Measurements from ENCODE around the gene RAB11FIP4. TPM values are rescaled to one million over a fixed set of nuclear protein-coding genes. Genes with fewer than 3 reads are reported as not detected.

RAB11FIP4 gene
- polyA plus RNA-seq, 1 of the 3 experiments (the other 2 are of a cell fraction): 9.4 TPM

GRCh38 chr17:31405890-31406371 is 14.5 kb downstream of the RAB11FIP4 start (continued):
- TF ChIP-seq RFX5 (IDR thresholded peaks at IDR 0.05; ENCODE audit: low read length): no peak
- TF ChIP-seq, protein P1, sequence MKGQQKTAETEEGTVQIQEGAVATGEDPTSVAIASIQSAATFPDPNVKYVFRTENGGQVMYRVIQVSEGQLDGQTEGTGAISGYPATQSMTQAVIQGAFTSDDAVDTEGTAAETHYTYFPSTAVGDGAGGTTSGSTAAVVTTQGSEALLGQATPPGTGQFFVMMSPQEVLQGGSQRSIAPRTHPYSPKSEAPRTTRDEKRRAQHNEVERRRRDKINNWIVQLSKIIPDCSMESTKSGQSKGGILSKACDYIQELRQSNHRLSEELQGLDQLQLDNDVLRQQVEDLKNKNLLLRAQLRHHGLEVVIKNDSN (IDR thresholded peaks at IDR 0.05; ENCODE audit: borderline replicate concordance, low read depth): no peak

GRCh38 chr17:31408586-31408985 is 17.1 kb downstream of the RAB11FIP4 start:
- H3K27me3 ChIP-seq (ENCODE audit: insufficient read depth): no peaks in the 10 kb centered on the region
- POLR2A ChIA-PET: no interaction called here
- H3K36me3 ChIP-seq (replicated peaks in 1 of 2; ENCODE audit: control insufficient read depth in 1 of 2, insufficient read depth in 2 of 2, low read length in 1 of 2): no peaks in the 10 kb centered on the region
- no peaks in the 10 kb centered on the region for H3K9me3 ChIP-seq
- CTCF ChIA-PET: interaction anchor here (1.0 to 1.1 kb wide), 3 partner anchors 17 to 434 kb away, joined by 3 to 4 read pairs (median 4); no protein-coding TSS in a partner anchor
- peaks cover 0 to 54% of the 10 kb centered on the region in 2 experiments; a peak in 2 of 4 replicates for H3K4me1 ChIP-seq (ENCODE audit: control insufficient read depth in 1 of 2, insufficient read depth in 2 of 2, low read depth in 1 of 2, low read length in 1 of 2)
- H3F3A ChIP-seq (replicated peaks; ENCODE audit: insufficient read depth): no peaks in the 10 kb centered on the region
- H3K27ac ChIP-seq (ENCODE audit: low read depth in 2 of 2, low read length in 1 of 2): no peak overlapping the region
- no peaks in the 10 kb centered on the region for H4K20me1 ChIP-seq (ENCODE audit: insufficient read depth)
- H3K79me2 ChIP-seq (ENCODE audit: insufficient read depth): no peaks in the 10 kb centered on the region
- no peaks in the 10 kb centered on the region for H3K9me2 ChIP-seq
- no peak overlapping the region for H2AFZ ChIP-seq (ENCODE audit: low read depth)
- WGBS (ENCODE audit: low lambda C conversion rate): 85% methylated on average over 4 of the region's 4 CpGs
- DNase-seq: no peak
- H3K4me2 ChIP-seq: no peak overlapping the region
- H3K4me3 ChIP-seq (ENCODE audit: low read depth in 2 of 2, low read length in 1 of 2): no peak overlapping the region
- H3K9ac ChIP-seq: no peak overlapping the region
- TF ChIP-seq POLR2AphosphoS5 (IDR thresholded peaks at IDR 0.05; ENCODE audit: low read depth, low read length) (no peak), FOXM1 (IDR thresholded peaks at IDR 0.05; ENCODE audit: low read depth) (no peak), SIN3A (IDR thresholded peaks at IDR 0.05; ENCODE audit: borderline replicate concordance, low read depth, low read length) (no peak), JUND (IDR thresholded peaks at IDR 0.05) (no peak), RFX5 (IDR thresholded peaks at IDR 0.05; ENCODE audit: low read length) (no peak), RXRA (IDR thresholded peaks at IDR 0.05; ENCODE audit: borderline replicate concordance, low read depth) (no peak), RAD21 (IDR thresholded peaks at IDR 0.05; ENCODE audit: low read length) (no peak), NRF1 (IDR thresholded peaks at IDR 0.05; ENCODE audit: low read depth, low read length) (no peak), CHD2 (IDR thresholded peaks at IDR 0.05; ENCODE audit: low read length, partially characterized antibody) (no peak), GATA2 (CRISPR knock-in tag; IDR thresholded peaks at IDR 0.05) (no peak), REST (IDR thresholded peaks at IDR 0.05; ENCODE audit: low read depth, low read length) (no peak), USF2 (IDR thresholded peaks at IDR 0.05; ENCODE audit: borderline replicate concordance, low read depth, low read length) (no peak), RCOR1 (IDR thresholded peaks at IDR 0.05; ENCODE audit: low read length) (no peak), FOXJ3 (CRISPR knock-in tag; IDR thresholded peaks at IDR 0.05) (no peak), GABPA (IDR thresholded peaks at IDR 0.05; ENCODE audit: low read depth) (no peak)
- TF ChIP-seq, protein P2, sequence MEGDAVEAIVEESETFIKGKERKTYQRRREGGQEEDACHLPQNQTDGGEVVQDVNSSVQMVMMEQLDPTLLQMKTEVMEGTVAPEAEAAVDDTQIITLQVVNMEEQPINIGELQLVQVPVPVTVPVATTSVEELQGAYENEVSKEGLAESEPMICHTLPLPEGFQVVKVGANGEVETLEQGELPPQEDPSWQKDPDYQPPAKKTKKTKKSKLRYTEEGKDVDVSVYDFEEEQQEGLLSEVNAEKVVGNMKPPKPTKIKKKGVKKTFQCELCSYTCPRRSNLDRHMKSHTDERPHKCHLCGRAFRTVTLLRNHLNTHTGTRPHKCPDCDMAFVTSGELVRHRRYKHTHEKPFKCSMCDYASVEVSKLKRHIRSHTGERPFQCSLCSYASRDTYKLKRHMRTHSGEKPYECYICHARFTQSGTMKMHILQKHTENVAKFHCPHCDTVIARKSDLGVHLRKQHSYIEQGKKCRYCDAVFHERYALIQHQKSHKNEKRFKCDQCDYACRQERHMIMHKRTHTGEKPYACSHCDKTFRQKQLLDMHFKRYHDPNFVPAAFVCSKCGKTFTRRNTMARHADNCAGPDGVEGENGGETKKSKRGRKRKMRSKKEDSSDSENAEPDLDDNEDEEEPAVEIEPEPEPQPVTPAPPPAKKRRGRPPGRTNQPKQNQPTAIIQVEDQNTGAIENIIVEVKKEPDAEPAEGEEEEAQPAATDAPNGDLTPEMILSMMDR (IDR thresholded peaks at IDR 0.05): no peak
- TF ChIP-seq, protein P3, sequence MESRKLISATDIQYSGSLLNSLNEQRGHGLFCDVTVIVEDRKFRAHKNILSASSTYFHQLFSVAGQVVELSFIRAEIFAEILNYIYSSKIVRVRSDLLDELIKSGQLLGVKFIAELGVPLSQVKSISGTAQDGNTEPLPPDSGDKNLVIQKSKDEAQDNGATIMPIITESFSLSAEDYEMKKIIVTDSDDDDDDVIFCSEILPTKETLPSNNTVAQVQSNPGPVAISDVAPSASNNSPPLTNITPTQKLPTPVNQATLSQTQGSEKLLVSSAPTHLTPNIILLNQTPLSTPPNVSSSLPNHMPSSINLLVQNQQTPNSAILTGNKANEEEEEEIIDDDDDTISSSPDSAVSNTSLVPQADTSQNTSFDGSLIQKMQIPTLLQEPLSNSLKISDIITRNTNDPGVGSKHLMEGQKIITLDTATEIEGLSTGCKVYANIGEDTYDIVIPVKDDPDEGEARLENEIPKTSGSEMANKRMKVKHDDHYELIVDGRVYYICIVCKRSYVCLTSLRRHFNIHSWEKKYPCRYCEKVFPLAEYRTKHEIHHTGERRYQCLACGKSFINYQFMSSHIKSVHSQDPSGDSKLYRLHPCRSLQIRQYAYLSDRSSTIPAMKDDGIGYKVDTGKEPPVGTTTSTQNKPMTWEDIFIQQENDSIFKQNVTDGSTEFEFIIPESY (IDR thresholded peaks at IDR 0.05; ENCODE audit: borderline replicate concordance, low read depth): no peak
- TF ChIP-seq, protein P4, sequence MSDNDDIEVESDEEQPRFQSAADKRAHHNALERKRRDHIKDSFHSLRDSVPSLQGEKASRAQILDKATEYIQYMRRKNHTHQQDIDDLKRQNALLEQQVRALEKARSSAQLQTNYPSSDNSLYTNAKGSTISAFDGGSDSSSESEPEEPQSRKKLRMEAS (IDR thresholded peaks at IDR 0.05; ENCODE audit: low read depth): no peak
